NCI-H2029 treated with DMSO at 0.1 percent for 48 hours (cell line): ENCODE measurements around the gene AKAP1.

ENCODE experiments used
- DNase-seq: peaks from one replicate; lab custom pipeline; 2025; lab: John Stamatoyannopoulos, UW

Gene AKAP1

DNA sequence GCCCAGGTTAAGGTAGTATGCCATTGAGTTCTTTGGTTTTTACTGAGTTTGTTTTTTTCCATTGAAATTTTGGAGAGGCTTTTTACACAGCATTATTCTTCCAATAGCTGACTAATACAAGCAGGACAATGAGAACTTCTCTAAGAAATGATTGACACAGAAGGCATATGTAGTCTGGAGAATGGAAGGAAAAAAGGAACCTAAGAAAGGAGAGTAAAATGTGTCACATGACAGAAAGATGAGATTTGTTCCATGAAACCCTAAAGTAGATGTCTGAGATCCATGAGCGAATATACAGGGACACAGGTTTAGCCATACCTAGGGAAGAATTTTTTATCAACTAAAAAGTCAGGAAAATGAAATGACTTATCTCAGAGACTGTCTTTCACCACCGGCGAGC is 80.7 kb downstream of the AKAP1 start:
- DNase-seq = no peak

DNA sequence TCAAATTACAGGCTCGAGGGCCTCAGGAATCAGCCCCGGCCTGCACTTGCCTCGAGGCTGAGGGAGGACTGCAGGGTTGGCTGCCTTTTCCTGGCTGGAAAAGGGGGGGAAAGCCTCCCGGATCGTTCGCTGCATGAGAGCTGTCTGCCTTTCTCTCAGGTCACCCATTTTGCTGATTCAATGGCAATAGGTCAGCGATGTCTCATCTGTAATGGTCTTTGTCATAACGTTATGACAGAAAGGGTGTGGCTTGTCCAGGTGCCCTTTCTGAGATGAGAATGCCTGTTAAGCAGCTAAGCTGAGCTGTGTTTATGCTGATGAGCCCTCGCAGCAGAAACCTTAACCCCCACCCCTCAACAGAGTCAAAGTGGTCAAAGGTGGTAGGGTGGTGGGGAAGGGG is 81.8 kb downstream of the AKAP1 start:
- no peak for DNase-seq

DNA sequence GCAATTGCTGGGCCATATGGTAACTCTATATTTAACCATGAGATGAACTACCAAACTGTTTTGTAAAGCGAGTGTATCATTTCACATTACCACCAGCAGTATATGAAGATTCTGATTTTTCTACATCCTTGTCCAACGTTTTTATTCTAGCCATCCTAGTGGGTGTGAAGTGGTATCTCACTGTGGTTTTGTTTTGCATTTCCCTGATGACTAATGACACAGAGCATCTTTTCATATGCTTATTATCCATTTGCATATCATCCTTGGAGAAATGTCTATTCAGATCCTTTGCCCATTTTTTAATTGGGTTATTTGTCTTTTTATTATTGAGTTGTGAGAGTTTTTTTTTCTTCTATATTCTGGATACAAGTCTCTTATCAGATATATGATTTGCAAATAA is 83.6 kb downstream of the AKAP1 start:
- DNase-seq = no peak

DNA sequence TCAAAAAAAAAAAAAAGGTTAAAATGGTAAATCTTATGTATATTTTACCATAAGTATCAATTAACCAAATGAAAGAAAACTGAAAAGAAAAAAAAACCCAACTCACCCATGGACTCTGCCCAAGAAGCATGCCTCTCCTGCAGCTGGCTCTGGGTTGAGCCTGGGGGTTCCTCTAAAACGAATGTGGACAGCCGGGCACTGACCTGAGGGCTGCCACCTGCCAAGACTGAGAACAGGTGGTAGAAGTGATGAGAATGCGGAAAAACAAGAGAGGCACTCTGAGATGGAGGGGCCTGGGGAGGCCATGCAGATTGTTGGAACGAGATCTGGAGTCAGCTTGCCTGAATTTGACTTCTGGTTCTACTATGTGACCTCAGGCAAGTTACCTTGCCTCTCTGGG is 85.8 kb downstream of the AKAP1 start:
- DNase-seq = no peak
